ENCODE results near the gene CD81. TPM values are rescaled to one million over a fixed set of nuclear protein-coding genes. Genes with fewer than 3 reads are reported as not detected.

Gene CD81
- total RNA-seq, 2 experiments from 2014 or later: 181 to 183 TPM

DNA sequence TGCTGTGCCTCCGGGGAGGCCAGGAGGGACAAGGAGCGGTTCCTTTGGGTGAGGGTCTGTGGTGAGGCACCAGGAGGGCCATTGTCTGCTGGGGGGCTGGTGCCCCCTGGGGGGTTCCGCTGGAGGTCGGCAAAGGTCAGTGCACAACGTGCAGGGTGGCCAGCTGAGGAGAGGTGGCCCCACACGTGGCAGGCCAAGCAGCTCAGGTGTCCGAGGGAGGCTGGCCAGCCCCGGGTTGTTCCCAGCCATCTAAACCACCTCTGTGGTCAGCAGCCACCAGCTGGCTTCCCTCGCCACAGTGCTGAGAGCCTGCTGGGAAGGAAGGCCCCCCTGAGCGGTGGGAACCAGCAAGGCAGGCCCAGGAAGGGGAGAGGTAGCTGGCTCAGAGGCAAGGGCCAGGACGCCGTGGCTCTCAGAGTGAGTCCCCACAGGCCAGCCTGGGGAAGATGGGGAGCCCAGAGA is 27.7 kb downstream of the CD81 start:
- Histone ChIP-seq H3K4me1 (ENCODE audit: insufficient read depth, low read length) (peaks cover 24% of the 10 kb centered on the region), H3K27ac (ENCODE audit: low read depth in 1 of 2, low read length in 2 of 2) (no peak overlapping the region), H3K4me3 (ENCODE audit: low read length) (no peak overlapping the region), H3K36me3 (ENCODE audit: insufficient read depth, low read length) (peaks cover 26% of the 10 kb centered on the region), H3K27me3 (ENCODE audit: control insufficient read depth in 1 of 2, insufficient read depth in 2 of 2, low read length in 2 of 2) (no peaks in the 10 kb centered on the region), H3K9me3 (ENCODE audit: control insufficient read depth in 1 of 2, insufficient read depth in 1 of 2, low read length in 2 of 2) (peaks cover 0 to 4% of the 10 kb centered on the region in 2 experiments)
- Mint-ChIP-seq H3K9me3 (no peaks in the 10 kb centered on the region), H3K27ac (no peak overlapping the region), H3K4me1 (ENCODE audit: low read depth) (peaks cover 11% of the 10 kb centered on the region), H3K27me3 (no peaks in the 10 kb centered on the region), H3K4me3 (no peak overlapping the region), H3K36me3 (ENCODE audit: low read depth) (peaks cover 27% of the 10 kb centered on the region)
- intact Hi-C loops (cut with DNase I, micrococcal nuclease): loop anchor here in 1 of 2 experiments (5.0 to 10.0 kb wide), 4 partner anchors 102 to 978 kb away; partner anchors contain the start of genes C11orf21, CARS1, CTSD and TSPAN32
- ATAC-seq (ENCODE audit: poor library complexity) (no peak), DNase-seq (no peak)
- CTCF ChIA-PET: no interaction called here
- POLR2A ChIA-PET: no interaction called here
- TF ChIP-seq, protein P1, sequence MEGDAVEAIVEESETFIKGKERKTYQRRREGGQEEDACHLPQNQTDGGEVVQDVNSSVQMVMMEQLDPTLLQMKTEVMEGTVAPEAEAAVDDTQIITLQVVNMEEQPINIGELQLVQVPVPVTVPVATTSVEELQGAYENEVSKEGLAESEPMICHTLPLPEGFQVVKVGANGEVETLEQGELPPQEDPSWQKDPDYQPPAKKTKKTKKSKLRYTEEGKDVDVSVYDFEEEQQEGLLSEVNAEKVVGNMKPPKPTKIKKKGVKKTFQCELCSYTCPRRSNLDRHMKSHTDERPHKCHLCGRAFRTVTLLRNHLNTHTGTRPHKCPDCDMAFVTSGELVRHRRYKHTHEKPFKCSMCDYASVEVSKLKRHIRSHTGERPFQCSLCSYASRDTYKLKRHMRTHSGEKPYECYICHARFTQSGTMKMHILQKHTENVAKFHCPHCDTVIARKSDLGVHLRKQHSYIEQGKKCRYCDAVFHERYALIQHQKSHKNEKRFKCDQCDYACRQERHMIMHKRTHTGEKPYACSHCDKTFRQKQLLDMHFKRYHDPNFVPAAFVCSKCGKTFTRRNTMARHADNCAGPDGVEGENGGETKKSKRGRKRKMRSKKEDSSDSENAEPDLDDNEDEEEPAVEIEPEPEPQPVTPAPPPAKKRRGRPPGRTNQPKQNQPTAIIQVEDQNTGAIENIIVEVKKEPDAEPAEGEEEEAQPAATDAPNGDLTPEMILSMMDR (IDR thresholded peaks at IDR 0.05): no peak

- Histone ChIP-seq H3K4me1 (ENCODE audit: insufficient read depth, low read length) (peaks cover 14% of the 10 kb centered on the region), H3K9me3 (ENCODE audit: control insufficient read depth in 1 of 2, insufficient read depth in 1 of 2, low read length in 2 of 2) (peaks cover 0 to 4% of the 10 kb centered on the region in 2 experiments), H3K36me3 (ENCODE audit: insufficient read depth, low read length) (peaks cover 26% of the 10 kb centered on the region), H3K27ac (ENCODE audit: low read depth in 1 of 2, low read length in 2 of 2) (no peak overlapping the region), H3K27me3 (ENCODE audit: control insufficient read depth in 1 of 2, insufficient read depth in 2 of 2, low read length in 2 of 2) (no peaks in the 10 kb centered on the region), H3K4me3 (ENCODE audit: low read length) (no peak overlapping the region)
- Mint-ChIP-seq H3K27ac (no peak overlapping the region), H3K4me1 (ENCODE audit: low read depth) (peaks cover 1% of the 10 kb centered on the region), H3K27me3 (no peaks in the 10 kb centered on the region), H3K4me3 (peak overlapping the region; percentile 60), H3K9me3 (no peaks in the 10 kb centered on the region), H3K36me3 (ENCODE audit: low read depth) (peaks cover 16% of the 10 kb centered on the region)
- CTCF ChIA-PET: no interaction called here
- ATAC-seq (ENCODE audit: poor library complexity) (no peak), DNase-seq (no peak)
- POLR2A ChIA-PET: no interaction called here
- intact Hi-C loops (cut with DNase I, micrococcal nuclease): loop anchor here in 1 of 2 experiments (10.0 kb wide), 1 partner anchor 648 kb away; the partner anchor contains the start of gene CARS1
- TF ChIP-seq, protein P1 (IDR thresholded peaks at IDR 0.05): no peak
Observed at GRCh38 chr11:2406451-2406850, 29.3 kb downstream of the CD81 start.

DNA sequence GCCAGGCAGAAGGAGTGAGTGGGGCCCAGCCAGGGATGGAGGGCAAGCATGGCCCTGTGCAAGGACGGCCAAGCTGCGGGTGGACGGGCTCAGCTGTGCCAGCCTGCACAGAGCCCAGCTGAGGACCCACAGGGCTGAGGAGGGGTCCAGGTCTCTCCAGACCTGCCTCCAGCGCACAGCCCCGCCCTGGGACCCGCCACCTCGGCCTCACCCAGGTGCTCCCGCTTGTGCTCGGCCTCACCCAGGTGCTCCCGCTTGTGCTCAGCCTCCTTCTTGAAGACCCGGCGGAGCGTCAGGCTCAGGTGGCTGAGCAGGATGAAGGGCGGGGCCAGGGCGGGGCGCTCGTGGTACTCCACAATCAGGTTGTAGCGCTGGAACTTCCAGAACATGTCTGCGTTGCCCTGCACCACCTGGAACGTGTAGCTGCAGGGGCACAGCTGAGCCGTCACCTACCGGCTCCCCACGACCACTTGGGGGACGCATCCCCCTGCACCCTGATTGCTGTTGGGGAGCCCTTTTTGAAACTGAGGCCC is 29.8 kb downstream of the CD81 start:
- Histone ChIP-seq H3K27me3 (ENCODE audit: control insufficient read depth in 1 of 2, insufficient read depth in 2 of 2, low read length in 2 of 2) (no peaks in the 10 kb centered on the region), H3K4me3 (ENCODE audit: low read length) (no peak overlapping the region), H3K27ac (ENCODE audit: low read depth in 1 of 2, low read length in 2 of 2) (no peak overlapping the region), H3K9me3 (ENCODE audit: control insufficient read depth in 1 of 2, insufficient read depth in 1 of 2, low read length in 2 of 2) (peaks cover 0 to 4% of the 10 kb centered on the region in 2 experiments), H3K36me3 (ENCODE audit: insufficient read depth, low read length) (peaks cover 26% of the 10 kb centered on the region), H3K4me1 (ENCODE audit: insufficient read depth, low read length) (peaks cover 9% of the 10 kb centered on the region)
- no peak for ATAC-seq (ENCODE audit: poor library complexity)
- DNase-seq: no peak
- CTCF ChIA-PET: no interaction called here
- H3K4me3 Mint-ChIP-seq: no peak overlapping the region
- TF ChIP-seq, protein P1 (IDR thresholded peaks at IDR 0.05): no peak
- POLR2A ChIA-PET: no interaction called here
- no peaks in the 10 kb centered on the region for H3K4me1 Mint-ChIP-seq (ENCODE audit: low read depth)
- peaks cover 14% of the 10 kb centered on the region for H3K36me3 Mint-ChIP-seq (ENCODE audit: low read depth)
- no peaks in the 10 kb centered on the region for H3K9me3 Mint-ChIP-seq
- no peak overlapping the region for H3K27ac Mint-ChIP-seq
- H3K27me3 Mint-ChIP-seq: no peaks in the 10 kb centered on the region
- intact Hi-C loops (cut with DNase I, micrococcal nuclease): loop anchor here in 1 of 2 experiments (10.0 kb wide), 1 partner anchor 648 kb away; the partner anchor contains the start of gene CARS1
